ENCODE data around the gene ASB5.

ASB5 gene

DNA sequence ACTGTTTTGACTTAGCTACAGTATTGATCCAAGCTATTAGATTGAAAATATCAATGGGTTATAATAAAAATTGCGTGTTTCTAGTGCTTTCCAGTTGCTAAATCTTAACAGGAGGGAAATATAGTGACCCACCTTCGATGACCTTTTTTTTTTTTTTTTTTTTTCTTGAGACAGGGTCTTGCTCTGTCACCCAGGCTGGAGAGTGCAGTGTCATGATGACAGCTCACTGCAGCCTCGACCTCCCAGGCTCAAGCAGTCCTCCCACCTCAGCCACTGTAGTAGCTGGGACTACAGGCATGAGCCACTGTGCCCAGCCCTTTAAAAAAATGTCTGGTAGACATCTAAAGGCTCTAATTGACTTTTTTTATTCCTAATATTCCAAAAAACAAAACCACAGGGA is 3.8 kb upstream of the ASB5 start:
- H3K27me3 ChIP-seq (ENCODE audit: insufficient read depth, low read length, poor library complexity, severe bottlenecking): no peaks in the 10 kb centered on the region
- H3F3A ChIP-seq (ENCODE audit: low read depth): no peaks in the 10 kb centered on the region
- H3K79me2 ChIP-seq (ENCODE audit: insufficient read depth, low read length): no peaks in the 10 kb centered on the region
- no peaks in the 10 kb centered on the region for H3K9me2 ChIP-seq (replicated peaks; ENCODE audit: low read depth, low read length)
- H4K20me1 ChIP-seq (ENCODE audit: insufficient read depth, low read length, poor library complexity, severe bottlenecking): no peaks in the 10 kb centered on the region
- H3K4me3 ChIP-seq (ENCODE audit: low read length, poor library complexity, severe bottlenecking): no peak overlapping the region
- TF ChIP-seq EZH2phosphoT487 (IDR thresholded peaks at IDR 0.05; ENCODE audit: borderline replicate concordance): no peak
- TF ChIP-seq, protein P1, sequence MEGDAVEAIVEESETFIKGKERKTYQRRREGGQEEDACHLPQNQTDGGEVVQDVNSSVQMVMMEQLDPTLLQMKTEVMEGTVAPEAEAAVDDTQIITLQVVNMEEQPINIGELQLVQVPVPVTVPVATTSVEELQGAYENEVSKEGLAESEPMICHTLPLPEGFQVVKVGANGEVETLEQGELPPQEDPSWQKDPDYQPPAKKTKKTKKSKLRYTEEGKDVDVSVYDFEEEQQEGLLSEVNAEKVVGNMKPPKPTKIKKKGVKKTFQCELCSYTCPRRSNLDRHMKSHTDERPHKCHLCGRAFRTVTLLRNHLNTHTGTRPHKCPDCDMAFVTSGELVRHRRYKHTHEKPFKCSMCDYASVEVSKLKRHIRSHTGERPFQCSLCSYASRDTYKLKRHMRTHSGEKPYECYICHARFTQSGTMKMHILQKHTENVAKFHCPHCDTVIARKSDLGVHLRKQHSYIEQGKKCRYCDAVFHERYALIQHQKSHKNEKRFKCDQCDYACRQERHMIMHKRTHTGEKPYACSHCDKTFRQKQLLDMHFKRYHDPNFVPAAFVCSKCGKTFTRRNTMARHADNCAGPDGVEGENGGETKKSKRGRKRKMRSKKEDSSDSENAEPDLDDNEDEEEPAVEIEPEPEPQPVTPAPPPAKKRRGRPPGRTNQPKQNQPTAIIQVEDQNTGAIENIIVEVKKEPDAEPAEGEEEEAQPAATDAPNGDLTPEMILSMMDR (conservative IDR thresholded peaks at IDR 0.05; ENCODE audit: low read length): no peak
- H3K9ac ChIP-seq (ENCODE audit: low read depth, low read length, poor library complexity, severe bottlenecking): no peak overlapping the region
- H3K4me2 ChIP-seq (ENCODE audit: low read depth, low read length, poor library complexity, severe bottlenecking): no peak overlapping the region
- H3K4me1 ChIP-seq (ENCODE audit: insufficient read depth, low read length, poor library complexity, severe bottlenecking): no peaks in the 10 kb centered on the region
- H3K36me3 ChIP-seq (ENCODE audit: insufficient read depth, low read length): no peaks in the 10 kb centered on the region
- H2AFZ ChIP-seq (ENCODE audit: low read length): no peak overlapping the region
- H3K9me3 ChIP-seq (ENCODE audit: insufficient read depth, low read depth, low read length): no peaks in the 10 kb centered on the region

DNA sequence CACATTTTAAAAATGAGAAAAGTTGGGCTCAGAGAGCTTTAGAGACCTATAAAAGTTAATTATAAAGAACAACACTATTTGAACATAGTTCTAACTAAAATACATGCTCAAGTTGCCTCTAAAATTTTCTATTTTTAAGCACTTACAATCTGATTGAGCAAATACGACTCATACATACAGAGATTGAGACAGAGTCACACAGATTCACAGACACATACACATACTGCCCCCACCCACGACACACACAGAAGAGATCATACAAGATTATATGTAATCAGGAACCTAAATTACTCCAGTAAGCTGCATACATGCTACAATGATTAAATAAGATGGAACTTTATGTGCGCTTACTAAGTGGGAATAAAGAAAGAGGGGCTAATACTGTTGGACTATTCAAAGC is 2.7 kb upstream of the ASB5 start:
- Histone ChIP-seq H3F3A (ENCODE audit: low read depth) (no peaks in the 10 kb centered on the region), H3K4me1 (ENCODE audit: insufficient read depth, low read length, poor library complexity, severe bottlenecking) (no peaks in the 10 kb centered on the region), H3K27me3 (ENCODE audit: insufficient read depth, low read length, poor library complexity, severe bottlenecking) (no peaks in the 10 kb centered on the region), H3K9me2 (replicated peaks; ENCODE audit: low read depth, low read length) (no peaks in the 10 kb centered on the region), H2AFZ (ENCODE audit: low read length) (no peak overlapping the region), H3K4me2 (ENCODE audit: low read depth, low read length, poor library complexity, severe bottlenecking) (no peak overlapping the region), H3K36me3 (ENCODE audit: insufficient read depth, low read length) (no peaks in the 10 kb centered on the region), H4K20me1 (ENCODE audit: insufficient read depth, low read length, poor library complexity, severe bottlenecking) (no peaks in the 10 kb centered on the region), H3K79me2 (ENCODE audit: insufficient read depth, low read length) (no peaks in the 10 kb centered on the region), H3K4me3 (ENCODE audit: low read length, poor library complexity, severe bottlenecking) (no peak overlapping the region), H3K9me3 (ENCODE audit: insufficient read depth, low read depth, low read length) (no peaks in the 10 kb centered on the region), H3K9ac (ENCODE audit: low read depth, low read length, poor library complexity, severe bottlenecking) (no peak overlapping the region)
- TF ChIP-seq, protein P1 (conservative IDR thresholded peaks at IDR 0.05; ENCODE audit: low read length): no peak
- no peak for TF ChIP-seq EZH2phosphoT487 (IDR thresholded peaks at IDR 0.05; ENCODE audit: borderline replicate concordance)

DNA sequence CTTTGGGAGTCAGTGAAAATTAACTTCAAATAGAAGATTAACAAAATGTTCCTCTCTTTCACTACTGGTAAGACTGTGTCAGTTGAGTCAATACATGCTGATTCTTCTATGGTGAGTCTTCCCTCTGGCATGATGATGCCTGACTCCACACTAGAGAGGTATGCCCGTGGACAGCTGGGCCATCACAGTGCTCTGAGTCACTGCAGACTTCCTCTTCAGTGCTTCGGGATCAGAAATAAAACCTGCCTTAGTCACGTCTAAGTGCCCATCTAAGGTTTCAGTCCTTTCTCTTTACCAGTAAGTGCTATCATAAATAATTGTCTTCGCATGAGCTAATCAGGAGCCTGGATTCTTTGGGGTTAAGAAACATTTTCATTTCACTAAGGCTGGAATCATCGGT is 1.6 kb upstream of the ASB5 start:
- no peak for TF ChIP-seq EZH2phosphoT487 (IDR thresholded peaks at IDR 0.05; ENCODE audit: borderline replicate concordance)
- TF ChIP-seq, protein P1 (conservative IDR thresholded peaks at IDR 0.05; ENCODE audit: low read length): no peak
- Histone ChIP-seq H3K9ac (ENCODE audit: low read depth, low read length, poor library complexity, severe bottlenecking) (no peak overlapping the region), H3F3A (ENCODE audit: low read depth) (no peaks in the 10 kb centered on the region), H3K79me2 (ENCODE audit: insufficient read depth, low read length) (no peaks in the 10 kb centered on the region), H3K36me3 (ENCODE audit: insufficient read depth, low read length) (no peaks in the 10 kb centered on the region), H3K9me2 (replicated peaks; ENCODE audit: low read depth, low read length) (no peaks in the 10 kb centered on the region), H4K20me1 (ENCODE audit: insufficient read depth, low read length, poor library complexity, severe bottlenecking) (no peaks in the 10 kb centered on the region), H3K9me3 (ENCODE audit: insufficient read depth, low read depth, low read length) (no peaks in the 10 kb centered on the region), H3K4me3 (ENCODE audit: low read length, poor library complexity, severe bottlenecking) (no peak overlapping the region), H3K27me3 (ENCODE audit: insufficient read depth, low read length, poor library complexity, severe bottlenecking) (no peaks in the 10 kb centered on the region), H2AFZ (ENCODE audit: low read length) (no peak overlapping the region), H3K4me1 (ENCODE audit: insufficient read depth, low read length, poor library complexity, severe bottlenecking) (no peaks in the 10 kb centered on the region), H3K4me2 (ENCODE audit: low read depth, low read length, poor library complexity, severe bottlenecking) (no peak overlapping the region)
